ENCODE measurements around the gene MXRA8.
"Not testable (repeated sequence)": the region's sequence is repeated elsewhere in the genome, so short reads cannot be mapped to it uniquely, and the experiment has no call there.

Gene MXRA8

GRCh38 chr1:1358433-1359271 lies at the start of gene MXRA8:
Gene MXRA8 (minus strand): TSS chr1:1358555. CDS start chr1:1358504, 51 bp downstream.
- DNase-seq, result no peak

GRCh38 chr1:1407636-1408318 lies 49.4 kb upstream of the MXRA8 start:
- no peak for DNase-seq

- peak; percentile 86 for DNase-seq
These were observed 48.7 kb upstream of the MXRA8 start, which contains the start of gene MRPL20 for GRCh38 chr1:1406821-1407635. Gene MRPL20 (minus strand): TSS chr1:1407293. CDS start chr1:1407217, 76 bp downstream.

- no peak for DNase-seq
These were observed 47.9 kb upstream of the MXRA8 start for GRCh38 chr1:1406101-1406820.

GRCh38 chr1:1403653-1404052 lies 45.3 kb upstream of the MXRA8 start:
- no peak for DNase-seq

- not testable (repeated sequence) for DNase-seq
These were observed 44.6 kb upstream of the MXRA8 start for GRCh38 chr1:1402901-1403392.

GRCh38 chr1:1402072-1402900 lies 43.9 kb upstream of the MXRA8 start:
- no peak for DNase-seq

- no peak for DNase-seq
These were observed 43.2 kb upstream of the MXRA8 start for GRCh38 chr1:1401457-1402010.

GRCh38 chr1:1400576-1401456 lies 42.5 kb upstream of the MXRA8 start:
- DNase-seq, result no peak

GRCh38 chr1:1399872-1400575 lies 41.7 kb upstream of the MXRA8 start:
- no peak for DNase-seq

GRCh38 chr1:1399187-1399871 lies 41.0 kb upstream of the MXRA8 start, which contains the start of gene CCNL2:
Gene CCNL2 (minus strand): TSS chr1:1399335. CDS start chr1:1399306, 29 bp downstream.
- peak; percentile 94 for DNase-seq

- DNase-seq, result no peak
These were observed 40.4 kb upstream of the MXRA8 start for GRCh38 chr1:1398677-1399186.

GRCh38 chr1:1397839-1398523 lies 39.6 kb upstream of the MXRA8 start:
- DNase-seq, result no peak

- DNase-seq, result no peak
These were observed 36.8 kb upstream of the MXRA8 start for GRCh38 chr1:1395166-1395565.

GRCh38 chr1:1394116-1394515 lies 35.8 kb upstream of the MXRA8 start:
- DNase-seq, result no peak

GRCh38 chr1:1393428-1393827 lies 35.1 kb upstream of the MXRA8 start:
- no peak for DNase-seq

GRCh38 chr1:1393014-1393413 lies 34.7 kb upstream of the MXRA8 start:
- no peak for DNase-seq

- no peak for DNase-seq
These were observed 32.9 kb upstream of the MXRA8 start for GRCh38 chr1:1391225-1391624.
